Astrocyte (in vitro differentiated cells and primary cell): ENCODE results near the gene COL6A3. TPM values are rescaled to one million over a fixed set of nuclear protein-coding genes. Genes with fewer than 3 reads are reported as not detected.
A peak's percentile ranks its signal among the peaks of the same experiment; 100 is the strongest.

ENCODE experiments used
- DNase-seq: peaks from one replicate; pipeline ENCODE4 v3.0.0-alpha.2; 2010; ENCODE audit warnings: low read depth
- FAIRE-seq: peaks from 2 replicates; lab custom pipeline; 2011; peaks lifted over from hg19 to GRCh38; lab: Jason Lieb, UNC
- H2AFZ ChIP-seq: 2 replicates; pipeline ENCODE4 v1.6.0; 2012; ENCODE audit warnings: low read depth, low read length, inconsistent platforms
- H3K27ac ChIP-seq: 2 replicates; pipeline ENCODE4 v1.5.1; 2011; ENCODE audit warnings: low read depth, low read length, inconsistent platforms
- H3K27me3 ChIP-seq: 2 replicates; pipeline ENCODE4 v1.6.0; 2011; ENCODE audit warnings: low read length, inconsistent platforms; ENCODE audit not compliant: insufficient read depth
- H3K36me3 ChIP-seq: 2 replicates; pipeline ENCODE4 v1.5.1; 2011; ENCODE audit warnings: low read length, inconsistent platforms; ENCODE audit not compliant: insufficient read depth
- H3K4me1 ChIP-seq: 2 replicates; pipeline ENCODE4 v1.5.1; 2011; ENCODE audit warnings: low read length, inconsistent platforms; ENCODE audit not compliant: insufficient read depth
- H3K4me2 ChIP-seq: 2 replicates; pipeline ENCODE4 v1.6.0; 2012; ENCODE audit warnings: low read length, inconsistent platforms
- H3K4me3 ChIP-seq: 2 replicates; pipeline ENCODE4 v1.5.1; 2011; ENCODE audit warnings: low read depth, mild to moderate bottlenecking, low read length, inconsistent platforms; ENCODE audit not compliant: insufficient read depth
- H3K79me2 ChIP-seq: 2 replicates; pipeline ENCODE4 v1.6.0; 2012; ENCODE audit warnings: mild to moderate bottlenecking, low read length, inconsistent platforms; ENCODE audit not compliant: insufficient read depth
- H3K9ac ChIP-seq: 2 replicates; pipeline ENCODE4 v1.6.0; 2012; ENCODE audit warnings: mild to moderate bottlenecking, low read length, inconsistent platforms
- H3K9me3 ChIP-seq: 2 replicates; pipeline ENCODE4 v1.5.1; 2012; ENCODE audit warnings: low read depth, mild to moderate bottlenecking, low read length, inconsistent platforms; ENCODE audit not compliant: insufficient read depth
- H4K20me1 ChIP-seq: 2 replicates; pipeline ENCODE4 v1.6.0; 2012; ENCODE audit warnings: low read length, inconsistent platforms; ENCODE audit not compliant: insufficient read depth
- H3K27ac Mint-ChIP-seq: one replicate; pipeline ENCODE4 v1.8.0; 2021; ENCODE audit warnings: mild to moderate bottlenecking, mixed read lengths; ENCODE audit not compliant: unreplicated experiment
- H3K27me3 Mint-ChIP-seq: one replicate; pipeline ENCODE4 v1.8.0; 2021; ENCODE audit warnings: low read depth, mixed read lengths; ENCODE audit not compliant: unreplicated experiment
- H3K36me3 Mint-ChIP-seq: one replicate; pipeline ENCODE4 v1.8.0; 2021; ENCODE audit warnings: low read depth, mixed read lengths; ENCODE audit not compliant: unreplicated experiment
- H3K4me1 Mint-ChIP-seq: one replicate; pipeline ENCODE4 v1.8.0; 2021; ENCODE audit warnings: low read depth, mixed read lengths; ENCODE audit not compliant: unreplicated experiment
- H3K4me3 Mint-ChIP-seq: one replicate; pipeline ENCODE4 v1.8.0; 2021; ENCODE audit warnings: mild to moderate bottlenecking, moderate library complexity, mixed read lengths; ENCODE audit not compliant: unreplicated experiment
- H3K9me3 Mint-ChIP-seq: one replicate; pipeline ENCODE4 v1.8.0; 2021; ENCODE audit warnings: mild to moderate bottlenecking, mixed read lengths; ENCODE audit not compliant: unreplicated experiment
- EZH2 ChIP-seq: IDR thresholded peaks from 2 replicates; pipeline ENCODE4 v1.6.1; 2012; ENCODE audit warnings: mild to moderate bottlenecking, low read length, inconsistent platforms; ENCODE audit not compliant: insufficient read depth
- total RNA-seq: library from RNA; stranded (reverse); gene quantifications from 2 replicates; pipeline ENCODE4 v1.2.1, GENCODE V29; 2021
- TF ChIP-seq, protein P1 (sequence below): IDR thresholded peaks from 2 replicates; pipeline ENCODE4 v1.5.1; 2011; ENCODE audit warnings: low read depth, mild to moderate bottlenecking, inconsistent platforms, low read length, moderate library complexity; ENCODE audit not compliant: insufficient read depth

COL6A3 gene
- total RNA-seq, 1 donor from 2014 or later = 200 TPM

DNA sequence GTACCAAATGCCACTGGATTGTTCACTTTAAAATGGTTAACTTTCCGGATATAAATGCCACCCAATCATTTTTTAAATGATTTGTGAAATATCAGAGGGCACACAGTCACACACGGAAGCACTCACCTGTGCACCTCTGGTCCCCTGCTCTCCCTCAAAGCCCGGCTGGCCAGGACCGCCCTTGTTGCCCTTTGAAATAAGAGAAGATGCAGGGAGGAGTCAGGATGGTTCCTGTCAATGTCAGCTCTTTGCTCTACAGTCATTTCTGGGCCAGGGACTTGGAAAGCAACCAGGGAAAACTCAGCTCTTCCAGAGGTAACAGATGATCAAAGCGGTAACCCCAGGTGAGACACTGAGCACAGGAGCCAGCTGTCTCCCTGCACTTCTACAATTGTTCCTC is 60.7 kb downstream of the COL6A3 start:
- H3K27ac Mint-ChIP-seq = no peak overlapping the region
- H3K9me3 Mint-ChIP-seq = no peaks in the 10 kb centered on the region
- Histone ChIP-seq H3K4me2 (no peak overlapping the region), H3K27me3 (no peaks in the 10 kb centered on the region), H3K27ac (no peak overlapping the region), H2AFZ (no peak overlapping the region), H3K4me1 (peaks cover 17% of the 10 kb centered on the region), H3K9ac (no peak overlapping the region), H3K79me2 (no peaks in the 10 kb centered on the region), H3K36me3 (peaks cover 28% of the 10 kb centered on the region), H4K20me1 (no peaks in the 10 kb centered on the region), H3K4me3 (no peak overlapping the region), H3K9me3 (no peaks in the 10 kb centered on the region)
- DNase-seq (no peak), FAIRE-seq (no peak)
- peaks cover 2% of the 10 kb centered on the region for H3K4me1 Mint-ChIP-seq
- peaks cover 63% of the 10 kb centered on the region for H3K36me3 Mint-ChIP-seq
- TF ChIP-seq, protein P1, sequence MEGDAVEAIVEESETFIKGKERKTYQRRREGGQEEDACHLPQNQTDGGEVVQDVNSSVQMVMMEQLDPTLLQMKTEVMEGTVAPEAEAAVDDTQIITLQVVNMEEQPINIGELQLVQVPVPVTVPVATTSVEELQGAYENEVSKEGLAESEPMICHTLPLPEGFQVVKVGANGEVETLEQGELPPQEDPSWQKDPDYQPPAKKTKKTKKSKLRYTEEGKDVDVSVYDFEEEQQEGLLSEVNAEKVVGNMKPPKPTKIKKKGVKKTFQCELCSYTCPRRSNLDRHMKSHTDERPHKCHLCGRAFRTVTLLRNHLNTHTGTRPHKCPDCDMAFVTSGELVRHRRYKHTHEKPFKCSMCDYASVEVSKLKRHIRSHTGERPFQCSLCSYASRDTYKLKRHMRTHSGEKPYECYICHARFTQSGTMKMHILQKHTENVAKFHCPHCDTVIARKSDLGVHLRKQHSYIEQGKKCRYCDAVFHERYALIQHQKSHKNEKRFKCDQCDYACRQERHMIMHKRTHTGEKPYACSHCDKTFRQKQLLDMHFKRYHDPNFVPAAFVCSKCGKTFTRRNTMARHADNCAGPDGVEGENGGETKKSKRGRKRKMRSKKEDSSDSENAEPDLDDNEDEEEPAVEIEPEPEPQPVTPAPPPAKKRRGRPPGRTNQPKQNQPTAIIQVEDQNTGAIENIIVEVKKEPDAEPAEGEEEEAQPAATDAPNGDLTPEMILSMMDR = no peak
- TF ChIP-seq EZH2 = no peak
- peaks cover 22% of the 10 kb centered on the region for H3K27me3 Mint-ChIP-seq
- H3K4me3 Mint-ChIP-seq = no peak overlapping the region

DNA sequence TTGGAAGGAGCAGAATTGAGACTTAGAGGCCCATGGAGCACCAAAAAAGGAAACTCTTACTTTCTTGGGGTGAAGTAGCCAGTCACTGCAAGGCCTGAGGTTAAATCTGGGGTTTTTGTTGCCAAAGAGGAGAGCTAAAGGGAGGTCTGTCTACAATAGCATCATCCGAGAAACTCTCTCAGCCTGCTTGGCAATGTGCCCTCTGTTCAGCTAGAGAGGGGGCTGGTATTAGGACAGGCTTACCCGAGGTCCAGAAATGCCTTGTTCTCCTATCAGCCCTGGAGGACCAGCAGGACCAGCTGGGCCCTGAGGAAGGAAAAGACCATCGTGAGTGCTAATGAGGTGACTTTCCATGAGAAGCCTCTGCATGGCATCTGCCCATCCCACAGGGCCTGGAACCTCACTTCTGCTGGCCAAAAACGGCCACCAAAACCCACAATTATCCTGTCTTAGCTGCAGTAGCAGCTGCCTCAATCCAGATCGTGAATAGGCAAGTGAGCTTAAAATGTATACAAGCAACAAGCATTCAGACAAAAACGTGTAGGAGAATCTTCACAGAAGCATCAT is 61.6 kb downstream of the COL6A3 start:
- Histone ChIP-seq H3K4me2 (no peak overlapping the region), H3K9ac (no peak overlapping the region), H3K36me3 (peaks cover 31% of the 10 kb centered on the region), H3K79me2 (no peaks in the 10 kb centered on the region), H3K27me3 (no peaks in the 10 kb centered on the region), H3K4me3 (no peak overlapping the region), H3K4me1 (peaks cover 17% of the 10 kb centered on the region), H4K20me1 (no peaks in the 10 kb centered on the region), H2AFZ (no peak overlapping the region), H3K9me3 (no peaks in the 10 kb centered on the region), H3K27ac (no peak overlapping the region)
- DNase-seq (no peak), FAIRE-seq (peak; percentile 50)
- no peaks in the 10 kb centered on the region for H3K9me3 Mint-ChIP-seq
- TF ChIP-seq EZH2 = no peak
- TF ChIP-seq, protein P1 = no peak
- no peak overlapping the region for H3K27ac Mint-ChIP-seq
- peaks cover 2% of the 10 kb centered on the region for H3K4me1 Mint-ChIP-seq
- H3K27me3 Mint-ChIP-seq = peaks cover 15% of the 10 kb centered on the region
- H3K36me3 Mint-ChIP-seq = peaks cover 64% of the 10 kb centered on the region
- no peak overlapping the region for H3K4me3 Mint-ChIP-seq

DNA sequence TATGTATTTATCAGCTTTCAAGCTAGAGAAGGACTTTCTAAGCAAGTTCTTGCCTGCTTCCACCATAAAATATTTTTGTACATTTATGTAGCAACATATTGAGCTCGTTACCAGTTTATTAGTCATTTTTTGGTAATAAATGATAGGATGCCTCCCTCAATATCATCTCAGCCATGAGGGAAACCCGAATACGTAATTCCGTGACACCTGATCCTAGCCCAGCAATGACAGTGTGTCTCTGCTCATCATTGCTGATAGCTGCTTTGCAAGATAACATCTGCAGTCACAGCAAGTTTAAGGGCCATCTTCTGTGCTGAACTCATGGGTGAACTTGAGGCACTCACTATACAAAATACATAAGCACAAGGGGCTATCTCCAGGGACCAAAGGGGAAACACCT is 62.2 kb downstream of the COL6A3 start:
- H3K9me3 ChIP-seq = no peaks in the 10 kb centered on the region
- Mint-ChIP-seq H3K9me3 (peaks cover 2% of the 10 kb centered on the region), H3K4me1 (peaks cover 2% of the 10 kb centered on the region), H3K27me3 (peaks cover 14% of the 10 kb centered on the region), H3K27ac (no peak overlapping the region), H3K4me3 (no peak overlapping the region), H3K36me3 (peaks cover 67% of the 10 kb centered on the region)
- H3K36me3 ChIP-seq = peaks cover 31% of the 10 kb centered on the region
- H3K9ac ChIP-seq = no peak overlapping the region
- FAIRE-seq = no peak
- H3K4me2 ChIP-seq = no peak overlapping the region
- no peak overlapping the region for H3K27ac ChIP-seq
- no peak overlapping the region for H3K4me3 ChIP-seq
- no peaks in the 10 kb centered on the region for H3K79me2 ChIP-seq
- H3K4me1 ChIP-seq = peaks cover 17% of the 10 kb centered on the region
- no peak overlapping the region for H2AFZ ChIP-seq
- TF ChIP-seq, protein P1 = no peak
- no peak for TF ChIP-seq EZH2
- H4K20me1 ChIP-seq = no peaks in the 10 kb centered on the region
- no peaks in the 10 kb centered on the region for H3K27me3 ChIP-seq
- DNase-seq = no peak
